Lower lobe of right lung (tissue), 2 donors: Measurements from ENCODE around the gene RYK. TPM values are rescaled to one million over a fixed set of nuclear protein-coding genes. Genes with fewer than 3 reads are reported as not detected.
"Not testable (repeated sequence)": the region's sequence is repeated elsewhere in the genome, so short reads cannot be mapped to it uniquely, and the experiment has no call there.

Experiments
- ATAC-seq, 2 donors: fragments of 200-7000 bp; cut with Tn5 transposase; one replicate each; pipeline ENCODE4 v1.9.1; 2020 to 2022; ENCODE audit warnings: mild to moderate bottlenecking in 2 of 2, moderate library complexity in 2 of 2
- DNase-seq: peaks from one replicate; pipeline ENCODE4 v3.0.0-alpha.2; 2020
- H3K27ac ChIP-seq: fragments of 200-600 bp; one replicate; pipeline ENCODE4 v1.8.0; 2022
- H3K27me3 ChIP-seq: fragments of 200-600 bp; one replicate; pipeline ENCODE4 v1.8.0; 2022; ENCODE audit warnings: low read depth
- H3K36me3 ChIP-seq: fragments of 200-600 bp; one replicate; pipeline ENCODE4 v1.8.0; 2022; ENCODE audit warnings: mild to moderate bottlenecking
- H3K4me1 ChIP-seq: fragments of 200-600 bp; one replicate; pipeline ENCODE4 v1.8.0; 2022
- H3K4me3 ChIP-seq: fragments of 200-600 bp; one replicate; pipeline ENCODE4 v1.8.0; 2022; ENCODE audit warnings: mild to moderate bottlenecking
- H3K9me3 ChIP-seq: fragments of 200-600 bp; one replicate; pipeline ENCODE4 v1.8.0; 2022
- CTCF ChIP-seq: fragments of 200-600 bp; IDR thresholded peaks from one replicate; pipeline ENCODE4 v1.8.0; 2022; ENCODE audit warnings: antibody characterized with exemption, mild to moderate bottlenecking
- intact Hi-C: fragments of 100-400 bp; cut with DNase I; formaldehyde crosslinking; loops from one replicate; pipeline ENCODE4 v1.11.0; 2022
- total RNA-seq: library from RNA; stranded (reverse); fragmentation: NEBNext Ultra II Directional; extraction: Animal tissue kit (Norgen Biotek cat#: 25700); gene quantifications from one replicate; pipeline ENCODE4 v1.2.1, GENCODE V29; 2021
- donor health status: DM: no; HTN: yes; CAD: no; lungs with severe emphysema.

The RYK gene
- total RNA-seq, 1 donor from 2014 or later = 46.3 TPM

- H3K4me1 ChIP-seq = peaks cover 7% of the 10 kb centered on the region
These were observed 32.0 kb upstream of the RYK start for GRCh38 chr3:134282659-134283047.

GRCh38 chr3:134281912-134282658 is 31.4 kb upstream of the RYK start:
- intact Hi-C loops = no loop called here
- H3K9me3 ChIP-seq = no peaks in the 10 kb centered on the region
- no peak for TF ChIP-seq CTCF
- H3K27me3 ChIP-seq = no peaks in the 10 kb centered on the region
- H3K36me3 ChIP-seq = no peaks in the 10 kb centered on the region
- no peak overlapping the region for H3K4me3 ChIP-seq
- H3K27ac ChIP-seq = no peak overlapping the region
- no peak for ATAC-seq
- DNase-seq = no peak
- peaks cover 7% of the 10 kb centered on the region for H3K4me1 ChIP-seq

More at GRCh38 chr3:134282659-134283047, 32.0 kb upstream of the RYK start:
- peak in 1 of 2 donors; percentile 41 for ATAC-seq
- TF ChIP-seq CTCF = no peak
- Histone ChIP-seq H3K27me3 (no peaks in the 10 kb centered on the region), H3K27ac (no peak overlapping the region), H3K9me3 (no peaks in the 10 kb centered on the region), H3K36me3 (no peaks in the 10 kb centered on the region), H3K4me3 (no peak overlapping the region)
- DNase-seq = no peak
- intact Hi-C loops = no loop called here

DNA sequence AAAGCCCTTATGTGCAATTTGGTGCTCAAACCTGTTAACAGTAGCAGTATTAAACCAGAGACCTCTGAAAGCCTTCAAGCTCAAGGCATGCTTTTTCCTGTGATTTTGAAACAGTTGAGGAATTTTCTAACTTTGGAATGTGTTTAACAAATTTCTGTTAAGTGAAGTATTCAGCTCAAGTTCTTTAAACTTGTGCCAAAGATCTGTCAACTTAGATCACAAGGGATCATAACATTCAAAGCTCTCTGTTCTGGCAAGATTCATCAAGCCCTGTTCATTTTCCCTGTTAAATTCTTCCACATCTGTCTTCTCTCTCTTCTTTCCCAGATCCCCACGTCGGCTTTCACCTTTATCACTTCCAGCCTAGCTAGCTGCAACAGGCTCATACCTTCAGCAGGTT is 28.8 kb upstream of the RYK start:
- Histone ChIP-seq H3K27ac (no peak overlapping the region), H3K9me3 (no peaks in the 10 kb centered on the region), H3K4me1 (peaks cover 7% of the 10 kb centered on the region), H3K36me3 (no peaks in the 10 kb centered on the region), H3K4me3 (no peak overlapping the region), H3K27me3 (no peaks in the 10 kb centered on the region)
- TF ChIP-seq CTCF = no peak
- ATAC-seq (no peak), DNase-seq (no peak)
- intact Hi-C loops = no loop called here

DNA sequence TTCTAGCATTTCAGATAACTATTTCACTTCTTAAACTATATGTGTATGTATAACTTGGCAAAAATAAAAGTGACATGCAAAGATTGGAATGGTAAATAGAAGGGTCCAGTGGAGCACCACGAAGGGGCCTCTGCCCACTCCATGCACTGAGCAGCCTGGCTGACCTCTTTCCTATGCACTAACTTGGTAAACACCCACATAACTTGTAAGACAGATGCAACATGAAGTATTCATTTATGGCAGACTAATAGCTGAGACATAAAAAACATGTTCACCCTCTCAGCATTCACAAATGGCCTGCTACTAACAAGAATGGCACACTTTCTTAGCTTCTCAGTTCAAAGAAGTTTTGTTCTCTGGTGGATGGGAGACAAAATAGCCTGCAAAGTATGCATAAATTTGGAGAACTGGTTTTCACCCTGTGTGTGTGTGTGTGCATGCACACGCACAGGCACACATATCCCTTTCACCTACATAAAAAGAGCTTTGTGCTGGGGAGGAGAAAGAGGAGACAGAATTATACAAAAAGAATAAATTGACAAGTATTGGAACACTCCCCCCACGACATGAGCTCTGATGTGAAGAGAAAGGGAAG is 26.5 kb upstream of the RYK start:
- no peak overlapping the region for H3K27ac ChIP-seq
- TF ChIP-seq CTCF = no peak
- H3K4me3 ChIP-seq = no peak overlapping the region
- H3K4me1 ChIP-seq = peaks cover 7% of the 10 kb centered on the region
- intact Hi-C loops = no loop called here
- H3K9me3 ChIP-seq = no peaks in the 10 kb centered on the region
- H3K36me3 ChIP-seq = no peaks in the 10 kb centered on the region
- no peaks in the 10 kb centered on the region for H3K27me3 ChIP-seq
- no peak for DNase-seq
- no peak for ATAC-seq

DNA sequence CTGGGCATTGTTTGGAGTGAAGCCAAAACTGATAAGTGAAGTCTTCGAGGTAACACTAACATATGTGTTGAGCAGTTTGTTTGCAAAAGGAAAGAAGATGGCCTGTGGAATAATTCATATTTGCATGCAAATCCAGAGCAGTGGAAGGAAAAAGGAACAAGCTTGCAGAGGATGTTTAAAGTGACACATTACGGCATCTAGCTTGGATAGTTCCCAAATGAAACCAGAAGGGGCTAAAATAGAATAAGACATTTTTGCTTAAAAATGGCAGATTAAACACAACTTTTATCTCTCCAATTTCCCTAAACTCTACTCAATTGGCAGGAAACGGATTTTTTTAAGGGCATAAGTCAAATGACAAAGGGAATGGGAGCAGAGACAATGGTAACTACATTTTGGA is 25.4 kb upstream of the RYK start:
- Histone ChIP-seq H3K27ac (no peak overlapping the region), H3K36me3 (no peaks in the 10 kb centered on the region), H3K27me3 (no peaks in the 10 kb centered on the region), H3K4me3 (no peak overlapping the region), H3K4me1 (peaks cover 7% of the 10 kb centered on the region), H3K9me3 (no peaks in the 10 kb centered on the region)
- DNase-seq (no peak), ATAC-seq (no peak)
- no peak for TF ChIP-seq CTCF
- intact Hi-C loops = no loop called here

DNA sequence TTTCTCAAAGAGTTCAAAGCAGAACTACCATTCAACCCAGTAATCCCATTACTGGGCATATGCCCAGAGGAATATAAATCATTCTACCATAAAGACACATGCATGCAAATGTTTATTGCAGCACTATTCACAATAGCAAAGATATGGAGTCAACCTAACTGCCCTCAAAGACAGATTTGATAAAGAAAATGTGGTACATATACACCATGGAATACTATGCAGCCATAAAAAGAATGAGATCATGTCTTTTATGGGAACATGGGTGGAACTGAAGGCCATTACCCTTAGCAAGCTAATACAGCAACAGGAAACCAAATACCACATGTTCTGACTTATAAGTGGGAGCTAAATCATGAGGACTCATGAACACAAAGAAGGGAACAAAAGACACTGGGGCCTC is 24.5 kb upstream of the RYK start:
- H3K27ac ChIP-seq, H3K4me3 ChIP-seq, DNase-seq, ATAC-seq, H3K9me3 ChIP-seq, H3K4me1 ChIP-seq, H3K27me3 ChIP-seq, H3K36me3 ChIP-seq, intact Hi-C loops: not testable (repeated sequence)
